Midbrain (tissue), 1 donor: Measurements from ENCODE around the gene LSM3.

Source experiments
- DNase-seq: peaks from one replicate; lab custom pipeline; 2025; lab: John Stamatoyannopoulos, UW

LSM3 gene

DNA sequence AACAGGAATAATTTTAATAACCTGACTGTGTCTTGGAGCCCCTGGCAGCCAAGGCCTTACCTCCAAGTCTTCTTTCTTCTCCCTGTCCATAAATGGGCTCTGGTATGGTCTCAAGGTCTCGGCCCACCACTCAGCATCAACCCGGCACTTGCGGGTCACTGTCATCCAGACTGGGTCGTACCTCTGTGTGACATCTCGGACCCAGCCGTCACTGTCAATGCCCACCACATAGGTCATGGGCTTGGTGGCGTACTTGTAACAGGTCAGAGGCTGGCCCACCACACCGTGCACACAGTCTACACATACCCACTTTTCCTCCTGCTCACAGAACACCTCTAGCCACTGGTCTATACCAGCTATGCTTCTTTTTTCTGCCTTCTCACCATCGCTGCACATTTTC lies 20.7 kb upstream of the LSM3 start:
- DNase-seq, result no peak

DNA sequence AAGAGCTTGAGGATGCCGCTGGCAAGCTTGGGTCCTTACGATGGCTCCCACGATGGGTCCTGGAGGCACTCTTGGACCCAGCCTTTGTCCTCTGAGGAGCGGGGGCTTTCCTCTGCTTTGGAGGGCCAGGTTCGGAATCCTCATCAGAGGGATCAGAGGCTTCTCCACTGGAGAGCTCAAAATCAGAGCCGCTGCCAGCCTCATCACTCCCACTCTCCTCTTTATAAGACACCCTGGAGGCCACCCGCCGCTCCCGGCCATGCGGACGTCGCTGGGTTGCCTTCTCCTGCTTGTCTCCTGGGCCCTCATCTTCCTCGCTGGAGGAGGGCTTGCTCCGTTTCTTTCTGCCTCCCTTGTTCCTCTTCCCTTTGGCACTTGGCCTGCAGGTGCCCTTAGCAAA lies 20.2 kb upstream of the LSM3 start:
- no peak for DNase-seq

GRCh38 chr3:14159426-14159825 lies 19.2 kb upstream of the LSM3 start:
- no peak for DNase-seq

DNA sequence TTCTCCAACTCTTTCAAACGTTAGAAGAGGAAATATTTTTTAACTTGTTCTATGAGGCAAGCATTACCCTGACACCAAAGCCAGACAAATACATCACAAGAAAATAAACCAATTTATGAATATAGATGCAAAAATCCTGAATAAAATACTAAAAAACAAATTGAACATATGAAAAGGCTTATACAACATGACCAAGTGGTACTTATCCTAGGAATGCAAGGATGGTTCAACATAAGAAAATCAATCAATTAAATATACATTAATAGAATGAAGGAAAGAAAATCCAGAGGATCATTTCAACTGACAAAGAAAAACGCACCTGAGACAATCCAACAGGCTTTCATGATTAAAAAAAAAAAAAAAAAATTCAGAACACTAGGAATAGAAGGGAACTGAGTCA lies 17.3 kb upstream of the LSM3 start:
- DNase-seq, result no peak

DNA sequence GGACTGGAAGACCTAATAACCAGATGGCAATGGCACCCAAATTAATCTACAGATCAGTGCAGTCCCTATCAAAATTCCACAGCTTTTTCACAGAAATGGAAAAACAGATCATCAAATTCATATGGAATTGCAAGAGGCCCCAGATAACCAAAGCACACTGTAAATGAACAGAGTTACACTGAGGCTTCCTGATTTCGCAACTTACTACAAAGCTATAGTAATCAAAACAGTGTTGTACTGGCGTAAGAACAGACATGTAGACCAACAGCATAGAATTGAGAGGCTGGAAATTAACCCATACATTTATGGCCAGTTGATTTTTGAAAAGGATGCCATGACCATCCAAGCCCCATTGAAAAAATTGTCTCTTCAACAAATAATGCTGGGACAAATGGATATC lies 16.4 kb upstream of the LSM3 start:
- DNase-seq, result no peak

GRCh38 chr3:14166877-14167603 lies 11.6 kb upstream of the LSM3 start:
- DNase-seq, result no peak

DNA sequence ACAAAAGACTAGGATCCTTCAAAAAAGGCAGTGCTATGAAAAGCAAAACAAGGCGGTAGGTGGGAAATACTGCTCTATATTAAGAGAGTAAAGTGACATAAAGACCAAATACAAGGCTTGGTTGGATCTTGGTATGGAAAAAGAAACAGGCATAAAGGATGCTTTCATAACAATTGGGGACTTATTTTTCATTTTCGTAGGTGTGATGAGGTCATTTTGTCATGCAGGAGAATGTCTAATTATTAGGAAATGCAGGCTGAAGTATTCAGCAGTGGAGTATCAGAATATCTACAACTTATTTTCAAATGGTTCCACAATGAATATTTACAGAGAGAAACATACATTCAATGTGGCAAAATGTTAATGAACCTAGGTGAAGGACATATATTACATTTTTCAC lies 9.2 kb upstream of the LSM3 start:
- no peak for DNase-seq

DNA sequence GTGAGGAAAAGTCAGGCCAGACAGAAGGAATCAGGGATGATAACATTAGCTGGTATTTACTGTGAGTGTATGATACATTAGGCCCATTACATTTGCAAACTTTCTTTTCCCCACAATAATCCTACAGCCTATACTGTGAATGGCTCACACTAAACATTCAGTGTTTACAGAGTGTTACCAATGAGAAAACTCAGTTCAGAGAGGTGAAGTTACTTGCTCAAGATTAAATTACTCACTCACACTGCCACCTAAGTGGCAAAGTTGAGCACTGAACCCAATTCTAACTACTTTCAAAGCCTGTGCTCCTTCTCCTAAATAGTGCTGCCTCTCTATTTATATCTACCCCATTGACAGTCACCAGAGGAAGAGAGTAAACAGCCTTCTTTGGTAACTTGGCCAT lies 8.7 kb upstream of the LSM3 start:
- DNase-seq, result no peak

GRCh38 chr3:14170531-14171159 lies 8.0 kb upstream of the LSM3 start:
- no peak for DNase-seq

- no peak for DNase-seq
Observed at GRCh38 chr3:14172496-14172895, 6.1 kb upstream of the LSM3 start.

GRCh38 chr3:14174483-14174882 lies 4.1 kb upstream of the LSM3 start:
- DNase-seq, result no peak

GRCh38 chr3:14175383-14176037 lies 3.1 kb upstream of the LSM3 start:
- no peak for DNase-seq

GRCh38 chr3:14177580-14178246 lies 904 bp upstream of the LSM3 start:
- peak; percentile 45 for DNase-seq

DNA sequence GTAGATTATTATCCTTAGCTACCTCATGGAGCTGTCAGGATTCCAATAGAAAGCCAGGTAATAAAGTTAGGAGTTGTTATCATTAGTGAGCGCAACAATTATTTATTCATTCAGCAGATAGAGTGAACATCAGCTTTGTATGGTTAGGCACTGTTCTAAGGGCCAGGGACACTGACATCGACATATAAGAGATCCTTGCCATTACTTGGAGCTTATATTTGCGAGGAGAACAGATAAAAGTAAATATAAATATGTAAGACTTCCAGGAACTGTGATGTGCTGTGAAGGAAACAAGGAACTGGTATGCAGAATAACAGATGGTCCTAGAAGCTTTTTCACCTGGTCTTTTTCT lies 473 bp downstream of the LSM3 start:
- no peak for DNase-seq

DNA sequence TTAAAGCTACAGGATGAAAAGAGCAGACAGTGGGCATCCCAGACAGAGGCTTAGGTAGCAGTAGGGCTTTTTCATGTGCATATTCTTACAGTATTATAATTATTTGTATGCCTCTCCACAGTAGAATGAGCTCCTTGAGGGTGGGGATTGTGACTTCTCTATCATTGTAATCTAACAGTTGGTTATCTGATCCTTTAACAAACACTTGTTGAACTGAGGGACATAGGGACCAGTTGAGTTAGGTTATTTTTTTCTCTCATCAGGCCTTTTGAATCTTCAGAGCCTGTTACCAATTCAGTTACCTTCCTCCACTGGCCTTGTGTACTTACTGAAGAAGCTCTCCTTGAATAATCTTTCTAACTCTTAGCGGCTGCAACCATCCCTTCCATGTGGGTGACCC lies 1.2 kb downstream of the LSM3 start:
- no peak for DNase-seq

GRCh38 chr3:14181253-14181652 lies 2.6 kb downstream of the LSM3 start:
- no peak for DNase-seq

DNA sequence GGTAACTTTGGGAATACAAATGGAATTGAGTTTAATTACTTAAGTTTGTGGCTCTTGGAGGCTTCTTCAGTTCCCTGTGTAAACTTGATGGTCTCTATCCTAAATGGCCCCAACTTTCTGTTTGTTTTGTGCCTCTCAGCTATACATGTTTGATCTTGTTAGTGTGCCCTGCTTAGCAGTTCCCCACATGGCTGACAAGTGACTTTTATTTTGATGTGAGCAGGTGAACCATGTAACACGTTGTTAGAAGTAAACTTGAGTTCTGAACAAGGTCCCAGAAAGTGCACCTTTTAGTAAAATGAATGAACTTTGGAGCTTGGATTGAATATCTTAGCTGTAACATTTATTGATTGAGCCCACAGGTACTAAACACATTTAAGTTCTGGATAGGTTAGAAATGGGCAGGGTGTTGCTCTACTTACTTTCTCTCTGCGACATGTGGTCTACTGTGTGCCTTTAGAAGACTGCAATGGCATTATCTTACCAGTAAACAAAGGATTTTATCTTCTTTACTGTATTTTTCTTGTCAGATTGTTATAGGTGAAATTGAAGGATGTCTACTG lies 4.5 kb downstream of the LSM3 start:
- DNase-seq, result no peak

DNA sequence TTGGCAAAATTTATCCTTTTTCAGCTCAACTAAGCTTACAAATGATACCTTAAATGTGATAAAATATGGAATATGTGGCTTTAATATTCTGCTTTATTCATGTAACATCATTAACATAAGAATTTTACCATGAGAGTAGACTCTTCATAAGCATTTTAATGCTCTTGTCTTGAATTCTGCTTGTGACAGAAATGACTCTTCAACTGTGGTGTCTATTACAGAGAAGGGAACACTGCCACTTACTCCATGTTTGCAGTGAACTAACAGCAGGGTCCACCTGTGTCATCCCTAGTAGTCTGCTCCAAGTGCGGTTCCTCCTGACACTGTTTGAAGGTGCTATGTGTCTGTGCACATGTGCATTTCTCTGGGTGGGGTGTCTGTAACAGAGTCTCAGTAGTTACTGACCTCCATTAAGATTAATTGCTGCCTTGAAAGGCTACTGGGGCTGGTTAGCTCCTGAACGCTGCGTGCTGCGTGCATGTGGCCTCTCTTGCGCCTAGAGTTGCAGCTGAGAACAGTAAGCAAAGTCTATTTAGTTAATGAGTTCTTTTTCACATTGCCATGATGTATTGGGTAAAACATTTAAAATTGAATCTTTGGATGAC lies 8.3 kb downstream of the LSM3 start:
- no peak for DNase-seq

DNA sequence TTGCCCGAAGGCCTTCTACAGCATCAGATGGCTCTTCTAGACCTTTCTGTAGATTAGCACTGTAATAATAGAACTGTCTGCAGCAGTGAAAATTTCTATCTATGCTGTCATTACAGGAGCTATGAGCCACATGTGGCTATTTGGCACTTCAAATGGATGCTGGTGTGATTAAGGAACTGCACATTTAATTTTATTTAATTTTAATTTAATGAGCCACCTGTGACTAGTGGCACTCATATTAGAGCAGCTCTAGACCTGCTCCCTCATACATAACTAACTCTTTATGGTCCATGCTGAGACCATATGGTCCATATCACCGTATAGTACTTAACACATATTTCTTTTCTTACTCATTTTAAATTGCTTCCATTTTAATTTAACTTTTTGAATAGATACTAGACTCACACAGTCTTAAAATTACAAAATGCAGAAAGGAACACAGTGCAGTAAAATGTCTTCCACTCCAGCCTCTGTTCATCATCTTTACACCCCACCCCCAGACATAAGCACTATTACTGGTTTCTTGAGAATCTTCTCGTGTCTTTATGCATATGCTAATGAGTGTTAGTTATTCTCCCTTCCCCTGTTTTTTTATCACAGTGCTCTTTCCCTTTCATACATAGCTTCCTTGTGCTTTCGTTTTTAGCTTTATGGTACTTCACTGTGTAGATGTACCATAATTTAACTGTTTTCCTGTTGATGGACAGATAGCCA lies 9.6 kb downstream of the LSM3 start:
- no peak for DNase-seq

DNA sequence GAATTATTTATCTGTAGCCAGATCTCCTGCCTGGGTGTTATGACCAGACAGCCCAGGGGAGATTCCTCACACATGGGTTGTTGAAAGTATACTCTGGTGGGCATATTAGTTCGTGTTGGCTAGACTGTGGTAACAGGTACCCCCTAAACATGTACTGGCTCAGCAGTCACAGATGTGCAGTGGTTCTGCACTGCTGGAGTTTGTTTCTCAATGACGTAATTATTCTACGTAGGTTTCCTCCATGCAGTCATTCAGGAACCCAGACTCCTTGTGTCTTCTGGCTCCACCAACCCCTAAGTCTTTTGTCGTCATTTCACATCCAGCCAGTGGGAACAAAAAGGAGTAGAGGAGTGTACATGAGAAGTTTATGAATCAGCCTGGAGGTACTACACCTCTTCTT lies 16.2 kb downstream of the LSM3 start:
- no peak for DNase-seq

DNA sequence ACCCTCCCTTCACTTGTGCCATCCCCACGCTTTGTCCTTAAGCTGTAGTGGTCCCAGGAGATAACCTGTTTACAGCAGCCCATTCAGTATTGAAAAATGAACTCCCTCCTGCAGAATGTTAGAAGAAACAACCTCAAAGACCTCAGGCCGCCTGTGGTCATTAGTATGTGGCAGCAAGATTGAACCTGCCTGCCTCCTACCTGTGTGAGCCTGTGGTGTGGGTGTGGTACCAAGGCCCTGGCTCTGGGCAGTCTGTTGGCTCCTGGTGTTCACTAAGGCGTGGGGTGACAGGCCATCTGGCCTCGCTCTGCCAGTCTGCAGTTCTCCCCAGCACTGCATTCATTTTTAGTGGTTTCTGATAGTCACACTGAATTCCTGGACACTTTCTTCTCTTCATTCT lies 21.0 kb downstream of the LSM3 start:
- no peak for DNase-seq

GRCh38 chr3:14200276-14200675 lies 21.7 kb downstream of the LSM3 start:
- no peak for DNase-seq
